ENCODE data around the gene TBL3. TPM values are rescaled to one million over a fixed set of nuclear protein-coding genes. Genes with fewer than 3 reads are reported as not detected.
A peak's percentile ranks its signal among the peaks of the same experiment; 100 is the strongest.

Gene TBL3
- total and polyA plus RNA-seq, 8 donors: 14.7 to 63.7 (median 21.4) TPM

DNA sequence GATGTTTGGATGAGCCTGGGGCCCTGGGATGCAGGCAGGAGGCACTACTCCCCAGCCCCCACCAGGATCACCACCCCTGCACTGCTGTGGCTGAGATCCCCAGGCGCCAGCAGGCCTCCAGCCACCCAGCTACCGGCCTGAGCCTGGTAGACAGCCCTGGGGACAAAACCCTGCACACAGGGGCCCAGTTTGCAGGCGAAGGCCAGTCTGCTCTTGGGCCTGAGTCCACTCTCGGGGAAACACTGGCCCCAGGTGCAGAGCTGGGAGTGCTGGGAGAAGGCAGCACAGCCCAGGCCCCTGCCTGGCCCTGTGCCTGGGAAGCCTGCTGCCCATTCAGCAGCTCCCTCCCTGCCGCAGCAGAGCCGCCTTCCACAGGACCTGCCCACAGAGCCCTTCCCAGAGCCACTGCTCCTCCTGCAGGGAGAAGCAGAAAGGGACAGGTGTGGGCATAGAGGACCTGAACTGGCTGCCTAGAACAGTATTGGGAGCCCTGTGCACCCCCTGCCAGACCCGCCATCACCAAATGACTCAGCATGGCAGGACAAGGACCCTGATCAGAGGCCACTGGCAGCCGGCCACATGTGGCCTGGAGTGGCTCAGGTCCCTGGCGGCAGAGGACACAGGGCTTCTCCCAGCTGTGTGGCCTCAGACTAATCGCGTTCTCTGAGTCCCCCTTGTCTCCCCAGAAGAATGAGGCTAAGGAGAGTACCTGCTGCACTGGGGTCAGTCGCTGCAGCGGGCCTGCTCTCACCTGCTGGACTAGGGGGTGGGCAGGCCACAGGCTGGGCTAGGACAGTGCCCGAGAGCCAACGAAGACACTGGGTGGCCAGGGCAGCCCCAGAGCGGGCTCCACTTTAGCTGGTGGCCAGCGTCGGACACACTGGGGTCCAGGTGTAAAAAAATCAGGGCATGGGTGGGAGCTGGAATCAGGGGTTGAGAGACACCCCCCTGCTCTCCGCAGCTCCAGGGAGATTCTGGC, 39.5 kb upstream of the TBL3 start:
- H3K27ac ChIP-seq: peak overlapping the region in 2 of 4 donors; percentile 16 to 28
- TF ChIP-seq, protein P1, sequence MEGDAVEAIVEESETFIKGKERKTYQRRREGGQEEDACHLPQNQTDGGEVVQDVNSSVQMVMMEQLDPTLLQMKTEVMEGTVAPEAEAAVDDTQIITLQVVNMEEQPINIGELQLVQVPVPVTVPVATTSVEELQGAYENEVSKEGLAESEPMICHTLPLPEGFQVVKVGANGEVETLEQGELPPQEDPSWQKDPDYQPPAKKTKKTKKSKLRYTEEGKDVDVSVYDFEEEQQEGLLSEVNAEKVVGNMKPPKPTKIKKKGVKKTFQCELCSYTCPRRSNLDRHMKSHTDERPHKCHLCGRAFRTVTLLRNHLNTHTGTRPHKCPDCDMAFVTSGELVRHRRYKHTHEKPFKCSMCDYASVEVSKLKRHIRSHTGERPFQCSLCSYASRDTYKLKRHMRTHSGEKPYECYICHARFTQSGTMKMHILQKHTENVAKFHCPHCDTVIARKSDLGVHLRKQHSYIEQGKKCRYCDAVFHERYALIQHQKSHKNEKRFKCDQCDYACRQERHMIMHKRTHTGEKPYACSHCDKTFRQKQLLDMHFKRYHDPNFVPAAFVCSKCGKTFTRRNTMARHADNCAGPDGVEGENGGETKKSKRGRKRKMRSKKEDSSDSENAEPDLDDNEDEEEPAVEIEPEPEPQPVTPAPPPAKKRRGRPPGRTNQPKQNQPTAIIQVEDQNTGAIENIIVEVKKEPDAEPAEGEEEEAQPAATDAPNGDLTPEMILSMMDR (IDR thresholded peaks at IDR 0.05): no peak
- H3K9me3 ChIP-seq: no peaks in the 10 kb centered on the region
- ATAC-seq (peak; percentile 47 to 79 (median 64)), FAIRE-seq (no peak), DNase-seq (peak in 5 of 6 donors; percentile 75 to 94 (median 81))
- peaks cover 0 to 3% (median under 1%) of the 10 kb centered on the region in 3 donors for H3K36me3 ChIP-seq
- H3K4me3 ChIP-seq: no peak overlapping the region
- peaks cover 0 to 4% (median 0%) of the 10 kb centered on the region in 3 donors for H3K4me1 ChIP-seq
- intact Hi-C loops (cut with DNase I): no loop called here
- H3K27me3 ChIP-seq: no peaks in the 10 kb centered on the region
- 49% methylated on average over 19 of the region's 19 CpGs for WGBS, 2 donors

DNA sequence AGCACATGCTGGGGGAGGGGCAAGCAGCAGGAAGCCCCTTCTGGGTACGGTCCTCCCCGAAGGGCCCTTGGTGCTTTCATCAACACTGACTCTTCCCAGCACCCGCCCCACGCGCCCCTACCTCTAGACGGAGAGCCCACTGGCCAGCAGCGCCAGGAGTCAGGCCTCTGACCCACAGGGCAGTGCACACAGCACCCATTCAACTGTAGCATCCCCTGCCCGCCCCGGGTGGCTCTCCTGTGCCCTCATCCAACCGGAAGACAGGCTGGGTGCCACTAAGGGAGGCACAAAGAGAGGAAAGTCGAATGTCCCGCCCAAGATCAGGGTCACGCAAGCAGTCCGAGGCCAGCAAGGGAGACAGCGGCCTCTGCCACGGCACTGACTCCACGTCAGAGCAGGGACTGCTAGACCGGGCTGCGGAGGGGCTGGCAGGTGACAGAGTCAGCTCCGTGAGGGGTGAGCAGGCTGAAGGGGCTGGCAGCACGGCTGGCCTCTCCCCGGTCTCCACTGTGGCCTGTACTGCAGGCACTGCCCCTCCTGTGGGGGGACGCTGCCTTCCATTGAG, 38.7 kb upstream of the TBL3 start:
- H3K27me3 ChIP-seq: no peaks in the 10 kb centered on the region
- peak in 3 of 4 donors; percentile 2 to 8 (median 4) for ATAC-seq
- TF ChIP-seq, protein P1 (IDR thresholded peaks at IDR 0.05): no peak
- H3K4me1 ChIP-seq: peaks cover 0 to 4% (median 2%) of the 10 kb centered on the region in 3 donors
- intact Hi-C loops (cut with DNase I): no loop called here
- DNase-seq: peak in 3 of 6 donors; percentile 40 to 84 (median 47)
- 40% methylated on average over 23 of the region's 23 CpGs for WGBS, 2 donors
- FAIRE-seq: no peak
- H3K27ac ChIP-seq: peak overlapping the region in 2 of 4 donors; percentile 28 to 35
- no peaks in the 10 kb centered on the region for H3K9me3 ChIP-seq
- no peak overlapping the region for H3K4me3 ChIP-seq
- peaks cover under 1 to 9% (median 3%) of the 10 kb centered on the region in 3 donors for H3K36me3 ChIP-seq

DNA sequence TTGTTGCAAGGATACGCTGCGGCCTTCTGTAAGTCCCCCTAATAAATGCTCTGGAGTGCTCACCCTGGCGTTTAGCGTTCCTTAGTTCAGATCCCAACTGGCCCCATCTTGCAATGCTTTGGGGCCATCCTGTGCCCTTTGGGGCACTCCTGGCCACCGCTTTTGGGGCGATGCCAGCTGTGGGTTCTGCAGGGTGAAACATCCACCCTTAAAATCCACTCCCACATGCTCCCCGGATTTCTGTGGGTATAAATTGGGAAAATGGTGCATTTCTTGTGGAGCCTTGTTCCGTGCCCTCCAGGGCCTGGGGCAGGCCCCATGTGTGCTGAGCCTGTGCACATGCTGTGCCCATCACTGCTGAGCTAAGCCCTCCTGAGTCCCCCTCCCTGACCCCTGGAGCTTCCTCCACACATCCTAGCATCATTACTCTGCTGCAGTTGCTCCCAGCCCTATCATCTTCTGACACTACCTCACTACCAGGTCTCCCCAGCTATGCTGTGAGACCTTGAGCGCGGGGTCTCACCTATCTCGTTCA, 34.8 kb upstream of the TBL3 start:
- peak in 1 of 6 donors; percentile 54 for DNase-seq
- Histone ChIP-seq H3K36me3 (peaks cover 3 to 22% (median 7%) of the 10 kb centered on the region in 3 donors), H3K4me1 (peaks cover 0 to 25% (median 18%) of the 10 kb centered on the region in 3 donors), H3K27ac (no peak overlapping the region), H3K27me3 (no peaks in the 10 kb centered on the region), H3K4me3 (no peak overlapping the region), H3K9me3 (no peaks in the 10 kb centered on the region)
- intact Hi-C loops (cut with DNase I): no loop called here
- TF ChIP-seq, protein P1 (IDR thresholded peaks at IDR 0.05): no peak
- ATAC-seq: no peak
- FAIRE-seq: no peak
- 80 to 83% methylated on average over 11 of the region's 11 CpGs for WGBS, 2 donors

GRCh38 chr16:1938316-1938715, 33.5 kb upstream of the TBL3 start:
- intact Hi-C loops (cut with DNase I): no loop called here
- H3K9me3 ChIP-seq: no peaks in the 10 kb centered on the region
- TF ChIP-seq, protein P1 (IDR thresholded peaks at IDR 0.05): no peak
- WGBS, 2 donors: 83 to 84% methylated on average over 10 of the region's 10 CpGs
- peak in 1 of 6 donors; percentile 65 for DNase-seq
- no peak overlapping the region for H3K4me3 ChIP-seq
- peaks cover 0 to 25% (median 18%) of the 10 kb centered on the region in 3 donors for H3K4me1 ChIP-seq
- peaks cover 3 to 22% (median 7%) of the 10 kb centered on the region in 3 donors for H3K36me3 ChIP-seq
- no peak for ATAC-seq
- FAIRE-seq: no peak
- no peak overlapping the region for H3K27ac ChIP-seq
- H3K27me3 ChIP-seq: no peaks in the 10 kb centered on the region
